ENCODE data around the gene SYAP1.
"Not testable (repeated sequence)": the region's sequence is repeated elsewhere in the genome, so short reads cannot be mapped to it uniquely, and the experiment has no call there.

Gene SYAP1

DNA sequence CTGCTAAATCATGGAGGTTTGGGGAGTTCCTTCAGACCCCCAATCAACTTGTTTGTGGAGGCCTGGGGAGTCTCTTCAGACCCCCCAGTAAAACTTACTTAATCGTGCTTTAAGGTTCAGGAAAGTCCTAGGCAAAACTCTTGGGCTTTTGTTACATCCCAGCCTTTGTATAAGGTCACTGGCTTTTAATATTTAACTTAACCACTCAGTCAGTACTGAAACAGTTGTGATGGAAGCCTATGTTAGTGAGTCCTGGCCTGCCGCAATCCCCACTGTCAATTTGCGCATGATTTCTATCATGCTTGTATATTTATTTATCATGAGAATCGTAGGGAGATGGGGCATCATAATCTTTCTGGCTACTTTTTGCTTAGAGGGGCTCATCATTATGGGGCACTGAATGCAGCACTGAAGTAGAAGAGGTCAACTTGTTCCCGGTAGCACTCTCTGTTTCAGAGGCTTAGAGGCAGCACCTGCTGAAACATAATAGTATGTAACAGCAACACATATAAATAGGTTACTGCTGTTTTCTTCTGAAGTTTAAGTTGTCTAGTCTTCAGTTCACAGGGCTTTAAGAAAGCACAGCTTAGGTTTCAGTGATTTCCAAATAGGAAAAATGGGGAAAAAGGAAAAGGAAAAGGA is 7.1 kb downstream of the SYAP1 start:
- not testable (repeated sequence) for DNase-seq (ENCODE audit: low spot score)

DNA sequence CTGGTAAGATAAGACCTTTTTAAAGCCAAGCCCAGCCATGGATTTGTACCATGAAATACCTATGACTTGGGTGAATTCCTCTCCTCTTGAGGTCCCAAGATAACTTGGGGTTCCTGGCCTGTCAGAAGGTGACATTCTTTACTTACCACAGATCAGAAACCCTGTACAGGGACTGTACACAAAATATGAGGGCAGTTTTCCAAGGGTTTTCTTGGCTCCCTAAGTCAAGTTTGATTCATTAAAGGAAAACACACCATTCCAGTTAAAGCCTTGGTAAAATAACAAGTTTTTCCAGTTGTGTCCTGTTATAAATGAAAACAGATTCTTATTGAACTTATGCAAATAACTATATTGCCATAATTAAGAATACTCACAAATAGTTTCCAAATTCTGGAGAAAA is 8.2 kb downstream of the SYAP1 start:
- no peak for DNase-seq (ENCODE audit: low spot score)

GRCh38 chrX:16730450-16730849 is 11.0 kb downstream of the SYAP1 start:
- no peak for DNase-seq (ENCODE audit: low spot score)

GRCh38 chrX:16733013-16733412 is 13.6 kb downstream of the SYAP1 start:
- DNase-seq (ENCODE audit: low spot score) = no peak

DNA sequence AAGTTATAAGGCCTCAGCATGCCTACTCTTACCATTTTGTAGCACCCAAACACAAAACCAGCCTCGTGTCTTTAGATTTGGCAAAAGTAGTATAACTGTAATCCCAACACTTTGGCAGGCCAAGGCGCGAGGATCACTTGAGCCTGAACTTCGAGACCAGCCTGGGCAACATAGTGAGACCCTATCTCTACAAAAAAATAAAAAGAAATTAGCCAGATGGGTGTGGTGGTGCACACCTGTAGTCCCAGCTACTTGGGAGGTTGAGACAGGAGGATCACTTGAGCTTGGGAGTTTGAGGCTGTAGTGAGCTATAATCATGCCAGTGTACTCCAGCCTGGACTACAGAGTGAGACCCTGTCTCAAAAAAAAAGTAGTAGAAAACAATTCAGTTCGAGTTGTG is 17.6 kb downstream of the SYAP1 start:
- DNase-seq (ENCODE audit: low spot score) = no peak

GRCh38 chrX:16739574-16739973 is 20.2 kb downstream of the SYAP1 start:
- no peak for DNase-seq (ENCODE audit: low spot score)

GRCh38 chrX:16743604-16744325 is 24.4 kb downstream of the SYAP1 start:
- no peak for DNase-seq (ENCODE audit: low spot score)

GRCh38 chrX:16745102-16745501 is 25.7 kb downstream of the SYAP1 start:
- DNase-seq (ENCODE audit: low spot score) = no peak

GRCh38 chrX:16745659-16746058 is 26.2 kb downstream of the SYAP1 start:
- DNase-seq (ENCODE audit: low spot score) = no peak

DNA sequence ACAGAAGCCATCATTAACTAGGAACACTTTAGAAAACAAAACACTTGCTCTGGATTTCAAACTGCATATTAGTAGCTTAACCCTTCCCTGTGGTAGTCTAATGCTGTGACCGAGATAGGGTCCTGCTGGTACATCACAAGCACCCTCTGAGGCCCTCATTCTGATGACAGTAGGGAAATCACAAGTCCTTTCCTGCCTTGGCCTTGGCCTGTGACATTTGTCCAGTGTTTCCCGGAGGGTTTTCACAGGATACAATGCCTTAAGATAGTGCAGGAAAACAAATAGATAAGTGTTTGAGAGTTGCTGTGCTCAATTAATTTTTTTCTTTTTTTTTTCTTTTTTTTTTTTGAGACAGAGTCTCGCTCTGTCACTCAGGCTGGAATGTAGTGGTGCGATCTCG is 29.0 kb downstream of the SYAP1 start:
- no peak for DNase-seq (ENCODE audit: low spot score)

- DNase-seq (ENCODE audit: low spot score) = no peak
These were observed 30.7 kb downstream of the SYAP1 start for GRCh38 chrX:16750136-16750535.

GRCh38 chrX:16754019-16754418 is 34.6 kb downstream of the SYAP1 start:
- no peak for DNase-seq (ENCODE audit: low spot score)

DNA sequence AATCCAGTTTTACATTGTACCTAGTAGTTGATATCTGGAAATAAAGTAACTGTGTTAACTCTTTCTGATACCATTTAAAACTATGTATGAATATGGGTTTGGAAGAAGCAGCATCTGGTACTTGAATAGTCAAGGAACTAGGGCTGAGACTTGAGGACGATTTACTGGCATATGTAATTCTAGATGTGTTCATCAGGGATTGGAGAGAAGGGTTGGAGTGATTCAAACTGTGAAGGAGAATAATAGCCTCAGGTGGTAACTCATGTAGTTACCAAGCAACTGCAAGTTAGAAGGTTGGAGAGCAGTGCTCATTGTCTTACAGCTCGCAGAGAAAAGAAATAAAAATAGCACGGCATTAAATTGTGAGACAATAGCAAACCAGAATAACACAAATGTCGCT is 37.3 kb downstream of the SYAP1 start:
- DNase-seq (ENCODE audit: low spot score) = no peak

DNA sequence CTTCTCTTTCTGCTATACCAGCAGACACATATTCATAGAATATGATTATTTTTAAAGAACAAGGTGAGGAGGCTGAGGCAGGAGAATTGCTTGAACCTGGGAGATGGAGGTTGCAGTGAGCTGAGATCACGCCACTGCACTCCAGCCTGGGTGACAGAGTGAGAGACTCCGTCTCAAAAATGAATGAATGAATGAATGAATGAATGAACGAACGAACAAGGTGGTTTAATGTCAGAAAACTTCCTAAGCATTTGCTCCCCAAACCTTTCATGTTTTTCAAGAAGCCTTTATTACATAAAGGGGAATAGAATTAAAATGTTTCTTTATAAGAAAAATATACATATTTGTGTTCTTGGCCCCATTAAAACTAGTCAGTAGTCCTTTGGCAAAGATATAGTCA is 42.1 kb downstream of the SYAP1 start:
- not testable (repeated sequence) for DNase-seq (ENCODE audit: low spot score)

- no peak for DNase-seq (ENCODE audit: low spot score)
These were observed 43.2 kb downstream of the SYAP1 start for GRCh38 chrX:16762579-16762978.

DNA sequence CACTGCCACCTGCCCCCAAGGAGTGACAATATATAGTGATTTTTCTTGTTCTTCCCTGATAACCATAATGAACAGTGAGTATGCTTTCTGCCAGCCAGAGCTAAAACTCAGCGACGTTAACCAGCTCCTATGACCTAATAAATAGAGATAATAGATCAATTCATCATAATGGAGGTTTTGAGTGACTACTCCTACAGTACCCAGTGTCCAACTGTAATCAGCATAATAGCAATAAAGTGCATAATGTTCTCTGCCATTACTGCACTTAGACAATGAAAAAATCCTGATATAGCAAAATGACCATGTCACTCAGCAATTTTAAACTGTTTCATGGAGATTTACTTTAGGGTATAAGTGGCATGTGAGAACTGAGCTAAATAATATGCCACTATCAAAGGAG is 46.2 kb downstream of the SYAP1 start:
- DNase-seq (ENCODE audit: low spot score) = no peak

DNA sequence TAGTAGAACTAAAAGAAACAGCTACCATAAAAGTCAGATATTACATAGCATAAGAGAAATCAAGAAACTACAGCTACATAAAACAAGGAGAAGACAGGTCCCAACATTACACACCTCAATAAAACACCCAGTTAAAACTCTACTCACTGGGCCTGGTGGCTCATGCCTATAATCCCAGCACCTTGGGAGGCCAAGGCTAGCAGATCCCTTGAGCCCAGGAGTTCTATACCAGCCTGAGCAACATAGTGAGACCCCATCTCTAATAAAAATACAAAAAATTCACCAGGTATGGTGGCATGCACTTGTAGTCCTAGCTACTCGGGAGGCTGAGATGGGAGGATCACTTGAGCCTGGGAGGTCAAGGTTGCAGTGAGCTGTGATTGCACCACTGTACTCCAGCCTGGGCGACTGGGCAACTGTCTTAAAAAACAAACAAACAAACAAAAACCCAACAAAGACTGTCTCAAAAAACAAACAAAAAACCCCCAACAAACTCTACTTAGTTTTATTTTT is 51.6 kb downstream of the SYAP1 start:
- no peak for DNase-seq (ENCODE audit: low spot score)

- DNase-seq (ENCODE audit: low spot score) = no peak
These were observed 52.3 kb downstream of the SYAP1 start for GRCh38 chrX:16771483-16772398.

DNA sequence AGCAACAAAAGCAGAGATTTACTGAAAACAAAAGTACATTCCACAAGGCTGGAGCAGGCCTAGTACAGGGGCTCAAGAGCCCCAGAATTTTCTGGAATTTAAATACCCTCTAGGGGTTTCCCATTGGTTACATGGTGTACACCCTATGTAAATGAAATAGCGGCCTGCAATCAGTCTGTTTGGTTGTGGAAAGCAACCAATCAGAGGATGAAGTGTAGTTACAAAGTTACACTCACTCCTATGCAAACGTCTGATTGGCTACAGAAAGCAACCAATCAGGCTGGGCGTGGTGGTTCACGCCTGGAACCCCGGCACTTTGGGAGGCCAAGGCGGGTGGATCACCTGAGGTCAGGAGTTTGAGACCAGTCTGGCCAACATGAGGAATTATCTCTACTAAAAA is 53.0 kb downstream of the SYAP1 start:
- no peak for DNase-seq (ENCODE audit: low spot score)

DNA sequence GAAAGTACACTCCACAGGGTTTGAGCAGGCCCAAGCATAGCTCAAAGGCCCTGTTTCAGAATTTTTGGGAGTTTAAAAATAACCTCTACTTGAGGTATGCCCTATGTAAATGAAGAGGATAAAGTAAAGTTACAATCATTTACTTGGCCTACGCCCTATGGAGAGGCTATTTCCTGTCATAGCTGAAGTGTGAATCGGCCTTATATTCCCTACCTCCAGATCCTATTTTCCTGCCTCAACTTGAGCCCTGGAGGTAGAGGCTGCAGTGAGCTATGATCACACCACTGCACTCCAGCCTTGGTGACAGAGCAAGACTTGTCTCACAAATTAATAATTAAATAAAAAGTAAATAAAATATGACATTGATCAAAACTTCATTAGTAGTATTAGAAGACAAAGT is 55.3 kb downstream of the SYAP1 start:
- no peak for DNase-seq (ENCODE audit: low spot score)

DNA sequence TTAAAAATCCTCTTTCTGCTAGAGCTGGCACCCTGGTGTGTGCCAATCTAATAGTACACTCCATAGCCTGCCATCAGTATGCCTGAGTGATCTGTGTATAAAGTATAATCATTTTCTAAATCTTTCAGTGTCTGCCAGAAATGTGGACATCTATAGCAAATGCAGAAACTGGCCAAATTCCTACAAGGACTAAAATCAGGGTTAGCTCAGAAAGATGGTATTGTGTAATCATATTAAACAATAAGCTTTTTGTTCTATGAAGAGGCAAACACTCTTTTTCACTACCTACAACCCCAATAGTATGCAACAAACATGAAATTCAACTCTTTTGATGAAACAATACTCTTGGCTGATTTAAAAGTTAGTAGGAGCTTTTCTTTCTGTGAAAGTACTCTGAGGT is 59.1 kb downstream of the SYAP1 start:
- DNase-seq (ENCODE audit: low spot score) = no peak

DNA sequence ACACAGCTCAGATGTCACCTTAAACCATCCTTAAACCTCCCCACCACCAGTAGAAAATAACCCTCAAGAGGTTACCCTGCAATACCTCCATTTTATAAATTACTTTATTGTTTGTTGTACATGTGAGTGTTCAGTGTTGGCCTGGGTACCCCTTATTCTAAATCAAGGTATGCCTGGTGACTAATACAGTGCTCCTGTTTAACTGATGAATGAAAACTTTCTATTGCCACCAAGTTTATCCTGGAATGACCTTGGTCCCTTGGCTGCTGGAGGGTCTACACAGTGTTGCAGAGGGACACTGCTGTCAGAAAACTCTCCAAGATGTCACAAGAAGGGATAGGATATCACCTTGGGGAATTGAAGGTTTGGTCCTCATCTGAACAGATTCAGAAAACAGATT is 59.6 kb downstream of the SYAP1 start:
- DNase-seq (ENCODE audit: low spot score) = no peak

GRCh38 chrX:16779815-16780214 is 60.4 kb downstream of the SYAP1 start:
- not testable (repeated sequence) for DNase-seq (ENCODE audit: low spot score)
